D721Med (cell line): ENCODE data around the gene CHMP1A.
"Not testable (repeated sequence)": the region's sequence is repeated elsewhere in the genome, so short reads cannot be mapped to it uniquely, and the experiment has no call there.

Experiments used
- DNase-seq: peaks from one replicate; pipeline ENCODE4 v3.0.0; 2011; ENCODE audit warnings: low spot score; ENCODE audit not compliant: insufficient read length
- FAIRE-seq: peaks from 2 replicates; lab custom pipeline; 2011; peaks lifted over from hg19 to GRCh38; lab: Jason Lieb, UNC
- TF ChIP-seq, protein P1 (sequence below): IDR thresholded peaks from 2 replicates; pipeline ENCODE4 v1.5.1; 2012; ENCODE audit warnings: mild to moderate bottlenecking, control low read depth; ENCODE audit not compliant: insufficient read depth; ENCODE audit errors: missing control alignments

Gene CHMP1A

DNA sequence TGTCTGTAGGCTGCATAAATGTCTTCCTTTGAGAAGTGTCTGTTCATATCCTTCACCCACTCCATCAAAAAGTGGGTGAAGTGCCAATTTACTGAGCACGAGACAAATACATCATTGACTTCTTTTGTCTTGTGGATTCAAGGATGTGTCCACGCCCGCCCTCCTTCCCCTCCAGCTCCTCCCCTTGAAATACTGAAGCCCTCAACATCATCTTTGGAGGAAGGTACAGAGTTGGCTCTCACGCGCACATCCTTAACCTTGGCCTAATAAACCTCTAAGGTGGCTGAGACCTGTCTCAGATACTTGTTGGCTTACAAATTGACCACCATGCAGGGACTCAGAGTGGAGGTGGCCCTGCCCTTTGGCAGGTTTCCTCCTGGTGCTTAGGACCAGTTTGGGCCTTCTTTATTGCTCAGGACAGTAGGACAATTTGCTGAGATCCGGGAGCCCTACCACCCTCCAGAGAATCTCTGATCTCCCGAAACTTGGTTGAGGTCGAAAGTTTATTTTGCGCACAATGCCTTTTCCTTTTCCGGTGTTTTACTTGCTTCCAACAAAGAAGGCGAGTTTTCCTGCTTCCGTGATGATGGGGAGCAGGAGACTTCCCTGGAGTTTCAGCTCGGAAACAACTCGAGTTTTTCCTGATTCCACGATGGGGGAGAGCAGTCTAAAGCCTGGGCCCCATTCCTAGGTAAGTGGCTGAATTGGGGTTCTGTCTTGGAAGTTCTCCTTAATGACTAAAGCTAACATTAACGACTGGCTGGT, 14.9 kb upstream of the CHMP1A start:
- no peak for DNase-seq
- TF ChIP-seq, protein P1, sequence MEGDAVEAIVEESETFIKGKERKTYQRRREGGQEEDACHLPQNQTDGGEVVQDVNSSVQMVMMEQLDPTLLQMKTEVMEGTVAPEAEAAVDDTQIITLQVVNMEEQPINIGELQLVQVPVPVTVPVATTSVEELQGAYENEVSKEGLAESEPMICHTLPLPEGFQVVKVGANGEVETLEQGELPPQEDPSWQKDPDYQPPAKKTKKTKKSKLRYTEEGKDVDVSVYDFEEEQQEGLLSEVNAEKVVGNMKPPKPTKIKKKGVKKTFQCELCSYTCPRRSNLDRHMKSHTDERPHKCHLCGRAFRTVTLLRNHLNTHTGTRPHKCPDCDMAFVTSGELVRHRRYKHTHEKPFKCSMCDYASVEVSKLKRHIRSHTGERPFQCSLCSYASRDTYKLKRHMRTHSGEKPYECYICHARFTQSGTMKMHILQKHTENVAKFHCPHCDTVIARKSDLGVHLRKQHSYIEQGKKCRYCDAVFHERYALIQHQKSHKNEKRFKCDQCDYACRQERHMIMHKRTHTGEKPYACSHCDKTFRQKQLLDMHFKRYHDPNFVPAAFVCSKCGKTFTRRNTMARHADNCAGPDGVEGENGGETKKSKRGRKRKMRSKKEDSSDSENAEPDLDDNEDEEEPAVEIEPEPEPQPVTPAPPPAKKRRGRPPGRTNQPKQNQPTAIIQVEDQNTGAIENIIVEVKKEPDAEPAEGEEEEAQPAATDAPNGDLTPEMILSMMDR: no peak
- no peak for FAIRE-seq

DNA sequence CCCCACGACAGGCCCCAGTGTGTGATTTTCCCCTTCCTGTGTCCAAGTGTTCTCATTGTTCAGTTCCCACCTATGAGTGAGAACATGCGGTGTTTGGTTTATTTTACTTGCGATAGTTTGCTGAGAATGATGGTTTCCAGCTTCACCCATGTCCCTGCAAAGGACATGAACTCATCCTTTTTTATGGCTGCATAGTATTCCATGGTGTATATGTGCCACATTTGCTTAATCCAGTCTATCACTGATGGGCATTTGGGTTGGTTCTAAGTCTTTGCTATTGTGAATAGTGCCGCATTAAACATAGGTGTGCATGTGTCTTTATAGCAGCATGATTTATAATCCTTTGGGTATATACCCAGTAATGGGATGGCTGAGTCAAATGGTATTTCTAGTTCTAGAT, 14.1 kb upstream of the CHMP1A start:
- not testable (repeated sequence) for DNase-seq, FAIRE-seq

DNA sequence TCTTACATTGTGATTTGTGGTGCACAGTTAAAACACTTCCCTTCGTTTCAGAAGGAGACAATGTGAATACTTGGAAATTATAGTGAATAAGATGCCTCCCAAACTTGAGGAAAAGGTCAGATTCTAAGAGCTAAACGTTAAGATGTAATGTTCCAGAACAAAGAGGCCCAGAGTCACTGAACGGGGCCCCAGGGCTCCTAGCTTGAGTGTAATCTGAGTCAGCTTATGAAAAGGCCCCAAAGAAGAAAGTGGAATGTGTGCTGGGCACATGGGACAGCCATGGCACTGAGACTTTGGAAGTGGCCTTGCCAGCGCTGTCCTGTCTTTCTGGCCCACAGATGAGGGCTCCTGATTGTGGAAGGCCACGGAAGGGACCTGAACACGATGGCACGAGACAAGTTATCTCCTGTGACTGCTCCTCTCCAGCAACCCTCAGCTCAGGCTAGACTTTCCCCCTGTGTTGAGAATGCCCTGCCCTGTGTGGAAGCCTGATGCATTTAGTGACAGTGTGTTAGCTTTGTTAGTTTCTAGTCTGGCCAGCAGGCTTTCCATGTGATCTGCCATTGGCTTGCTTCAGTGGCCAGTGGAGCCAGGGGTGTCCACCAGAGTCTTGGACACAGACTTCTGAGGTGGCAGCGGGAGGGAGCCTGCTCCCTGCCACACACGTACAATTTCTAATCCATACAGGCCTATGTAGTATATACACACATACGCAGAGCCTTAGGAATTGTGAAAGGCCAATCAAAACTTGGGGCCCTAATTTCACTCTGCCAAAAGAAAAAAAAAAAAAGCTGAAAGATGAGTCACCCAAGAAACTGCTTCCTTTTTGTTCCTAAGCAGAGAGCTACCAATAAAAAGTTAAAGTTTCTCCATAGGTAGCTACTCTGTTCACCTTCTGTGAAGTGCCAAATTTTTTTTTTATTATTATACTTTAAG, 13.3 kb upstream of the CHMP1A start:
- DNase-seq (no peak), FAIRE-seq (no peak)
- TF ChIP-seq, protein P1: no peak

DNA sequence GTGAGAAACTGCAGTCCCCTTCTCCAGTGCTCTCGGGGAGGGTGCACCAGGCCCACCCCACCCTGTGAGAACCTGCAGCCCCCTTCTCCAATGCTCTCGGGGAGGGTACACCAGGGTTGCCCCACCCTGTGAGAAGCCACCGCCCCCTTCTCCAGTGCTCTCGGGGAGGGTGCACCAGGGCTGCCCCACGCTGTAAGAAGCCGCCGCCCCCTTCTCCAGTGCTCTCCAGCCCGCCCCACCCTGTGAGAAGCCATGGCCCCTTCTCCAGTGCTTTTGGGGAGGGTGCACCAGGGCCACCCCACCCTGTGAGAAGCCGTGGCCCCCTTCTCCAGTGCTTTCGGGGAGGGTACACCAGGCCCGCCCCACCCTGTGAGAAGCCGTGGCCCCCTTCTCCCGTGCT, 12.2 kb upstream of the CHMP1A start:
- DNase-seq: no peak
- TF ChIP-seq, protein P1: no peak
- FAIRE-seq: no peak

DNA sequence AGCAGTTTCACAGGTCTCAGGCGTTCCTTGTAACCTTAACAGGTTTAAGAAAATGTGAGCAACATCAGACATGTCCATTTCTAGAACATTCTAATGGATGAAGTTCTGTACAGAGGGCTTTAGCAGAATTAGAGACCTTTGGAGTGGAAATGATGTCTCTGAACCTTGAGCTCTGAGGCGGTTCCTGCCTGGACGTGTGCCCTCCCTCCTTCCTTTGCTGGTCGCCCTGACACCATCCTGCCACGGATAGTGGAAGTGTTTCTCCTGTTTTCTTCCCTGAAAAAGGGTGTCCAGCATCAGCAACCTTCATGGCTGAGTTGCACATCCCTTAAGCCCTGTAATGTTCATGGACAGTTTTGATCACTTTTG, 11.3 kb upstream of the CHMP1A start:
- FAIRE-seq: no peak
- TF ChIP-seq, protein P1: no peak

DNA sequence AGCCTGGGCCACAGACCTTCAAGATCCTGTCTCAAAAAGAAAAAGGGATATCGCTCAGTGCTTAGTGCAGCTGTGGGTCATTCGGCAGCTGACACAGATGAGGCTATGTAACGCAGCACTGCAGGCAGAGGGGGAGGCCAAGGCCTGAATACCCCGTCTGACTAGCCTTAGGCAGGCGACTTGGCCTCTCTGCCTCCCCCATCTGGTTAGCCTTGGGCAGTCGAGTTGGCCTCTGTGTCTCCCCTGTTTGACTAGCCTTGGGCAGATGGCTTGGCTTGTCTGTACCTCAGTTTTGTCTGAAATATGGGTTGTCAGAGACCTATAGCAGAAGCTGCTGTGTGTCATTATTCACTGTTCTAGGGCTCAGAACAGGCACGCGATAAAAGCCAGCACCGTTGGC, 10.1 kb upstream of the CHMP1A start:
- DNase-seq (no peak), FAIRE-seq (no peak)
- TF ChIP-seq, protein P1: no peak

More for the DNA sequence above, 11.3 kb upstream of the CHMP1A start:
- DNase-seq: no peak

DNA sequence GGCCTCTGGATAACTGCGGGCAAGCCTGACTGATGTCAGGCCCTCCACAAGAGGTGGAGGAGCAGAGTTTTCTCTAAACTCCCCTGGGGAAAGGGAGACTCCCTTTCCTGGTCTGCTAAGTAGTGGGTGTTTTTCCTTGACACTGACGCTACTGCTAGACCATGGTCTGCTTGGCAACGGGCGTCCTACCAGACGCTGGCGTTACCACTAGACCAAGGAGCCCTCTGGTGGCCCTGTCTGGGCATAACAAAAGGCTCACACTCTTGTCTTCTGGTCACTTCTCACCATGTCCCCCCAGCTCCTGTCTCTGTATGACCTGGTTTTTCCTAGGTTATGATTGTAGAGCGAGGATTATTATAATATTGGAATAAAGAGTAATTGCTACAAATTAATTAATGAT, 9.5 kb upstream of the CHMP1A start:
- TF ChIP-seq, protein P1: peak; percentile 16
- not testable (repeated sequence) for FAIRE-seq, DNase-seq

DNA sequence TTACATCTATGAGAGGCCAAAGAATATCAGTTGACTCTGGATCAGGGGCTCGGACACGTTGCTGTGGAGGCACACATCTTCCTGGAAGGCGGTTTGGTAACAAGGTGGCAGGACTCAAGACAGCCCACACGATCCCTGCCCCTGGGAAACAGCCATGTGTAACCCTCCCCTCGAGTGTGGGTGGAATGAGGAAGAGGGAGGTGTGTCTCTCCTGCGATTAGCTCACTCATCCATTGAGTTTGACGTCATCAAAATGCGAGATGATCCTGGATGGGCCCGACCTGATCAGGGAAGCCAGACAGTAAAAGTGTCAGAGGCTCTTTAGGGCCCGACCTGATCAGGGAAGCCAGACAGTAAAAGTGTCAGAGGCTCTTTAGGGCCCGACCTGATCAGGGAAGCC, 6.7 kb upstream of the CHMP1A start:
- FAIRE-seq, DNase-seq: not testable (repeated sequence)
